Measurements from ENCODE around the gene TBC1D9. TPM values are rescaled to one million over a fixed set of nuclear protein-coding genes. Genes with fewer than 3 reads are reported as not detected.
A peak's percentile ranks its signal among the peaks of the same experiment; 100 is the strongest.

TBC1D9 gene
- total RNA-seq, 1 donor from 2014 or later: 7.9 TPM

GRCh38 chr4:140653718-140654494, 102.3 kb downstream of the TBC1D9 start:
- DNase-seq (ENCODE audit: low read depth): no peak

- DNase-seq (ENCODE audit: low read depth): no peak
These were observed 103.6 kb downstream of the TBC1D9 start for GRCh38 chr4:140652601-140653000.

- no peak for DNase-seq (ENCODE audit: low read depth)
These were observed 107.4 kb downstream of the TBC1D9 start for GRCh38 chr4:140648716-140649308.

GRCh38 chr4:140645614-140646412, 110.4 kb downstream of the TBC1D9 start:
- no peak for DNase-seq (ENCODE audit: low read depth)

GRCh38 chr4:140645196-140645595, 111.0 kb downstream of the TBC1D9 start:
- DNase-seq (ENCODE audit: low read depth): no peak

- no peak for DNase-seq (ENCODE audit: low read depth)
These were observed 111.6 kb downstream of the TBC1D9 start for GRCh38 chr4:140644470-140645185.

GRCh38 chr4:140643571-140644055, 112.6 kb downstream of the TBC1D9 start:
- no peak for DNase-seq (ENCODE audit: low read depth)

- DNase-seq (ENCODE audit: low read depth): no peak
These were observed 113.3 kb downstream of the TBC1D9 start for GRCh38 chr4:140642674-140643437.

GRCh38 chr4:140641789-140642439, 114.3 kb downstream of the TBC1D9 start:
- DNase-seq (ENCODE audit: low read depth): peak; percentile 13

- no peak for DNase-seq (ENCODE audit: low read depth)
These were observed 115.1 kb downstream of the TBC1D9 start for GRCh38 chr4:140641105-140641555.

GRCh38 chr4:140640150-140640748, 115.9 kb downstream of the TBC1D9 start:
- DNase-seq (ENCODE audit: low read depth): no peak

GRCh38 chr4:140639066-140639465, 117.1 kb downstream of the TBC1D9 start:
- no peak for DNase-seq (ENCODE audit: low read depth)

GRCh38 chr4:140637836-140638235, 118.3 kb downstream of the TBC1D9 start:
- DNase-seq (ENCODE audit: low read depth): no peak

- DNase-seq (ENCODE audit: low read depth): peak; percentile 67
These were observed 120.6 kb downstream of the TBC1D9 start for GRCh38 chr4:140635606-140636005.

- no peak for DNase-seq (ENCODE audit: low read depth)
These were observed 122.2 kb downstream of the TBC1D9 start for GRCh38 chr4:140633951-140634350.

- no peak for DNase-seq (ENCODE audit: low read depth)
These were observed 123.1 kb downstream of the TBC1D9 start for GRCh38 chr4:140633124-140633523.

- DNase-seq (ENCODE audit: low read depth): no peak
These were observed 125.9 kb downstream of the TBC1D9 start for GRCh38 chr4:140630246-140630645.

- no peak for DNase-seq (ENCODE audit: low read depth)
These were observed 128.2 kb downstream of the TBC1D9 start for GRCh38 chr4:140628016-140628415.

GRCh38 chr4:140626661-140627376, 129.4 kb downstream of the TBC1D9 start:
- no peak for DNase-seq (ENCODE audit: low read depth)
